HG03442 (cell line): ENCODE measurements around the gene STK24.
A peak's percentile ranks its signal among the peaks of the same experiment; 100 is the strongest.

Experiments
- ATAC-seq: cut with Tn5 transposase; IDR thresholded peaks from one replicate; pipeline ENCODE4 v1.9.1; 2021; ENCODE audit warnings: mild to moderate bottlenecking, moderate library complexity; ENCODE audit not compliant: unreplicated experiment

STK24 gene

DNA sequence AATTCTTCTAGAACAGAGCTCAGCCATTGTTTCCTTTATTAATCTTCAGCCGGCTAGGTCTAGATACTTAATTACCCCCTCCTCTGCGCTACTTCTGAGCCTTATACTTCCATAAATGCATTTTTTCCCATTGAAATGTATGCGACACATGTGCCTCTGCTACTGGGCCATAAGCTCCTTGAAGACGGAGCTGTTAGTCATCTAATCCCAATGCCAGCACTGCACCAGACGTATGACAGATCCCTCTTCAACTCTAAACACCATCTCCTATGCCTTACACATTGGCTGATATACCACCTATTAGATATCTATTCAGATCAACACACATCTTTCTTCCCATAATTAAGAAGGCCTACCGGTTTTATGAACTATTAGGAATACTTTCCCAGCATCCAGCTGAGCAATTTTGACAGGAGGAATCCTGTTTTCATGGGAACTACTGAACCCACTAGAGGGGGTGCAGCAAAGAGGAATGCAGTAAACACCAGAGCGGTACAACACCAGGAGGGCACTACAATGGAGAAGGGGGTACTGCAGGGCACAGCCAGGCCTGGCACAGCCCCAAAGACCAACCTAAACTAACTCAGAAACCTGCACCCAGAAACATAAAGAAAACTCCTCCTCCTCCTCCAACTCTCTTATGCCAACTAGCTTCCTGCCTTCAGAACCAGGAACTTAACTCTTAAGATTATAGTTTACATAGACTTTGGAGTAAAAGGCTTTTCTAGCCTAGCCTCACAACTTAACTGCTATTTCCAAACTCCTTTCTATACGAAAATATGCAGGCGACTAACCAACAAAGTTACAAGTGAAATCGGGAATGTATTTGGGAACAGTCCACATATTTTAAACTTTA is 18.7 kb downstream of the STK24 start:
- ATAC-seq, result no peak

DNA sequence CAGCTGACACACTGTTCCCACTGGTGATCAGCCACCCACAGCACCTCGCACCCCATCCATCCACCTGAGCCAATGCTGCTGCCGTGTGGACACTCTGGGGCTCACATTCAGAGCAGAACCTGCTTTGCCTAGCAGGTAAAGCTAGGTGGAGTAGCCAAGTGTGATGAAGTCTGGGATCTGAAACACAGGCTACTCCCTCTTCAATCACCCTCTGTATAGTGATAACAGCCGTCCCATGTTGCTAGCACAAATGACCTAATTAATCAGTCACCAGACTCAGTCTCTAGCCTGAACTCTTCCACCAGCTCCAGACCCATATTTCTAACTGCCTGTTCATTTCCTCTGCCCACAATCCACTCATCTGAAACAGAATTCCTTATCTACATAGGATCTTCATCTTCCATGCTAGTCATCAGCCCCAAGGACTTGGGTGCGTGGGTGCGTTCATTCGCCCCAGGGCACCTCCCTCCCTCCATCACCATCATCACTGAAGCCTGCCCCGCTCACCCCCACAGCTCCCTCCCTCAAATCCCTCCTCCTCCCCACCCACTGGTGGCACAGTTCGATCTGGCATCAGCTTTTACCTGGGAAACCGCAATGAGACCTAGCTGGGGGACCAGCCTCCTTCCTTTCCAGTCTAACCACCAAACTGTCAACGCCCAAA is 19.8 kb downstream of the STK24 start:
- no peak for ATAC-seq

DNA sequence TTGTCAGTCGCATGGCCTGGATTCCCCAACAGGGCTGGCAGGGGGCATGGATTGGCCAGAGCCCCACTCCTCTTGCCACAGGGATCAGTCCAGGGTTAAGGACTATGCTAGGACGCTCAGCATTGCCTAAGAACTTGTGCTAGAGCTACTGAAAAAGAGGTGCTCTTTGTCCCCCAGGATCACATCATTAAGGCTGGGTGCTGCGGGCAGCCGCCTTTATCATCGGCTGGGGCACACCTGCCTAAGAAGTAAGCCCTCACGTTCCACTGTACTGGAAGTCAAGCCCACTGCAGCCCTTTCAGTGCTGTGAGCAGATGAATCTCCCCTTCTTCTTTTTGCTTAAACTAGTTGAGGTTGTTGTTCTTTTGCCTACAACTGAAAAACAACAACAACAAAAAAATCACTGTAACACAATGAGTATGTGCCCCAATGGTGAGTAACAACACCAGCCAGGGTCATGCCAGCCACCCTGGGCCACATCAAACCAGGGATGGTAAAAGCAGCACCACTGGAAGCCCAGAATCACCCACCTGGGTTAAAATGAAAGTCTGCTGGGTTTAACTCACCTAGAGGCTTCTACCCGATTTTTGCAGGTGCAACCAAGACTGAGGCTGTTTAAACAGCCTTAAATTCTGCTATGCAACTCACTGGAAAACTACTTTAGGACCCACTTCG is 20.6 kb downstream of the STK24 start:
- no peak for ATAC-seq

DNA sequence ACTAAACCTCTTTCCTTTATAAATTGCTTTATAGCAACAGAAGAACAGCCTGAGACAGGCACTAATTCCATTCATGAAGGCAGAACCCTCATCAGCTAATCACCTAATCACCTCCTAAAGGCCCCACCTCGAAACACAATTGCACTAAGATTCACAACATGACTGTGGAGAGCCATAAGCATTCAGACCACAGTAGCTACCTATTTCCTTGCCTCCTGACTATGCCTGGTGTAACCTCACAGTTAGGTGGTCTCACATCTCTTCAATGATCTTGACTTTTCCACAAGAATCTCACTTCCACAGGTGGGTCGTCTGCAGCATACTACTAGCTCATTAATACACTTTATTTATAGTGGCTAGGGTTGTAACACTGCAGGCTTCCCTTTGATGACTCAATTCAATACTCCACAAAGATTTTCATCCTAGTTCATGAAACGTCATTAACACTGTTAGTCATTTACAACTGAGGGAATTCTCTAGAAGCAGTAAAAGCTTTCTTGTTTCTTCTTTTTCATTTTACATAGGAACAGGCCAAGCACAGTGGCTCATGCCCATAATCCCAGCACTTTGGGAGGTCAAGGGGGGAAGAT is 27.1 kb downstream of the STK24 start:
- peak; percentile 78 for ATAC-seq

DNA sequence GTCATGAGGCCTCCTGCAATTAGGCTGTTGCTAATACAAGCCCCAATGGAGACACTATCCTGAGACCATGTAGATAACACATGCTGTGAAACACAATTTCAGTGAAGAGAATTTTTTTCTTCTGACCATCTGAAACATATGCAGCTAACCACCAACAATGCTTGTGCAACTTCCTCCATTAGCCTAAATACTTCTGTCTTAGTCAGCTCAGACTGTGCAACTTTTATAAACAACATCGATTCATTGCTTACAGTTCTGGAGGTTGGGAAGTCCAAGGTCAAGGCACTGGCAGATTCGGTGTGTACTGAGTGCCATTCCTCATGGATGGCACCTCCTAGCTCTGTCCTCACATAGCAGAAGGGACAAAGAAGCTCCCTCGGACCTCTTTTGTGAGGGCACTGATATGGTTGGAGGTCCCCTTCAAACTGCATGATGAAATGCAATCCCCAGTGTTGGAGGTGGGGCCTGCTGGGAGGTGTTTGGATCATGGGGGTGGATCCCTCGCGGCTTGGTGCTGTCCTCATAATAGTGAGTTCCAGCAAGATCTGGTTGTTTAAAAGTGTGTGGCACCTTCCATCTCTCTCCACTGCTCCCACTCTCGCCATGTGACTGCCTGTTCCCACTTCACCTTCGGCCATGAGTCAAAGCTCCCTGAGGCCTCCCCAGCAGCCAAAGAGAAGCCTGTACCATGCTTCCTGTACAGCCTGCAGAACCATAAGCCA is 27.7 kb downstream of the STK24 start:
- ATAC-seq, result no peak

DNA sequence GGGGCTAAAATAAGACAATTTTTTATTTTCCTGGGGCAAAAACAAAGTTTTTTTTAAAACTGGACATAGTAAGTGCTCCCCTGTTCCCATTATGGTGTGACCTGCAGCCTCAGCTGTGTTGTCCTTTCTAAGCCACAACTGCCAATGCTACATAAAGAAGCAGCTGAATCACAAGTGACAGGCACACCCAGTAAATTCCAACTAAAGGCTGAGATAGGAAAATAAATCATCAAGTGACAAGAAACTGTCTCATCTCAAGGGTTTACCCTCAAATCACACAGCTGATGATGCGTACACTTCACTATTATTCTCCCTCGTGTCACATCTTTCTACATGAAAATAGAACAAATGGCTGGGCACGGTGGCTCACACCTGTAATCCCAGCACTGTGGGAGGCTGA is 28.7 kb downstream of the STK24 start:
- ATAC-seq, result no peak

DNA sequence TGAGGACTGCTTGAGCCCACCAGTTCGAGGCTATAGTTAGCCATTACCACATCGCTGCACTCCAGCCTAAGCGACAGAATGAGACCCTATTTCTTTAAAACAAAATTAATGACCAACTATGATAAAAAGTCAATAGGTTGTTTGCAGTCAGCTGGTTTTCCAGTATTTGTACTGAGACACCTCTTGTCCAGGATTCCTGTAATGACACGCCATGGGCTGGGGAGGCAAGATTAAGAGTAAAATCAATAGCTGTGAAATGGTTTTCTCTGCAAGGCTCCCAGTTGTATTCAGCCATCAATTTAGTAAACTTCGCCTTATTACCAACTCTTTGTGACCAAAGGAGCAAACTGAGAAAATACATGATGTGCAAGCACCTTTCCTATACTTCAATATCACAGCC is 29.5 kb downstream of the STK24 start:
- no peak for ATAC-seq

DNA sequence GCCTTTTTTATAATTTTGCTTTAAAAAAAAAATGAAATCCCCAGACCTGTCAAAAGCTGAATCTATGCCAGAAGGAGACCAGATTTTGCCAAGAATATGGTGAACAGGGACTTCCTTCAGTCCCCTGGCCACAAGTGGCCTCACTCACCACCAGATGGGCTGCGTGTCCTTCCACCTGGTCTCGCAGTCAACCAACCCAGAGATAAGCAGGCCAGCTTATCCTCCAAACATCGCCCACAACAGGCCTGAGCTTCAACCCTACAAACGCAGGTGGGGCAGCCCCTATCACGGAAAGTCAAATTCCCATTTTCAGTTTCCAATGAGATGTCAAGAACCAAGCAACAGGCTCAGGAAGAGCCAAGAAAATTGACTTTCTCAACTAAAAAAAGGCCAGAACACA is 30.5 kb downstream of the STK24 start:
- no peak for ATAC-seq

DNA sequence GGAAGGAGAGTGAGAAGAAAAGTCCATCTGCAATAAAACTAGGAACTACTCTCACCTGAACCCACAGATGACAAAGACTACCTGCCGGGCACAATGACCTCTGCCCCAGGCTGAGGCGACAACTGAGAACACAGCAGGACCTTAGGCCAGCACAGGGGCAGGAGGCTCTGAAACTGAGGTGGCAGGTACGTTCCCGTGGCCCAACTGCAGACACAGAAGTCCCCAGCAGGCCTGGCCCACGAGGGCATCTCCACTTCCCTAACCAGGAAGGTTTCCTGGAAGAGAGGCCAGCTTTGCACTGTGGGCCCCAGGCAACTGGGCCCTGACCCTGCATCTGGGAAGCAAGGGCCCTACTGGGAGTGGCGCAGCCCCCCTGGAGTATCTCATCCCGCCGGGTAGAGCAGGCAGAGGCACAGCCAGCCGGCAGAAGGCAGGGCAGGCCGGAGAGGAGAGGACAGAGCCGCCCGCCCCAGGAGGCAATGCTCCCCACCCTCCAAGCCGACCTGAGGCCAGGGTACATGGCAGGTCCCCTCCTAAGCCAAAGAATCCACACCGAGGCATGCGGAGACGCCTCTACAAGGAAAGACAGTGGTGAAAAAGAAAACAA is 32.7 kb downstream of the STK24 start:
- no peak for ATAC-seq

DNA sequence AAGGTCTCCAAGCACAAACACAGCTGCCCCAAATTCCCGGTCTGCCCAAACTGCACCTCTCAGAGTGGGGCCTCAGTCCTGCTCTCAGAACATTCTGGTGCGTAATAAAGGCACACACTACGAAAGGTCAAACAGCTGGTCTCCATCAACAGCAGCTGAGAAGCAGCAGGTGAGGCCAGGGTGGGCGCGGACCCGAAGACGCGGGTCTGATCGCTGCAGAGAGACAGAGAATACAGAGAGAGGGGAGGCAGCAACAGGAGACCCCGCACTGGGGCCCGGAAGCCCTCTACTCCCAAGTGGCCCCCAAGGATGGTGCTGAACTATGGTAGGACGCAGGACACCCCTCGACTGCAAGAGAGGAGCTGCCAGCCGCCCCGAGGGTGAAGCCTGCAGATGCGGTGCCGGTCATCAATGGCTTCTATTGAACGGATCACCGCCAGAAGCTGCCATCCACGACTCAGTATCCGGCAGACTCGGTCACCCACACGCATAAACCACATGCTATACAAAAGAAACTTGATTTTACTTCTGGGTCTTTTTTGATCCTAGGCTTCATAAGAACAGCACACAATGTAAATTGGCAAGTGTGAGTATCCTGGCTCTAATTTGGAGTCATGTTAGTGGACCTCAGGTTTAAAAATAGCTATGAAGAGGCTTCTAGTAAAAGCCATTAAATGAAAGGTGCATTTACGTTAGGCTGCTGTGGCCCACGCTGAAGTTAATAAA is 33.4 kb downstream of the STK24 start:
- no peak for ATAC-seq

DNA sequence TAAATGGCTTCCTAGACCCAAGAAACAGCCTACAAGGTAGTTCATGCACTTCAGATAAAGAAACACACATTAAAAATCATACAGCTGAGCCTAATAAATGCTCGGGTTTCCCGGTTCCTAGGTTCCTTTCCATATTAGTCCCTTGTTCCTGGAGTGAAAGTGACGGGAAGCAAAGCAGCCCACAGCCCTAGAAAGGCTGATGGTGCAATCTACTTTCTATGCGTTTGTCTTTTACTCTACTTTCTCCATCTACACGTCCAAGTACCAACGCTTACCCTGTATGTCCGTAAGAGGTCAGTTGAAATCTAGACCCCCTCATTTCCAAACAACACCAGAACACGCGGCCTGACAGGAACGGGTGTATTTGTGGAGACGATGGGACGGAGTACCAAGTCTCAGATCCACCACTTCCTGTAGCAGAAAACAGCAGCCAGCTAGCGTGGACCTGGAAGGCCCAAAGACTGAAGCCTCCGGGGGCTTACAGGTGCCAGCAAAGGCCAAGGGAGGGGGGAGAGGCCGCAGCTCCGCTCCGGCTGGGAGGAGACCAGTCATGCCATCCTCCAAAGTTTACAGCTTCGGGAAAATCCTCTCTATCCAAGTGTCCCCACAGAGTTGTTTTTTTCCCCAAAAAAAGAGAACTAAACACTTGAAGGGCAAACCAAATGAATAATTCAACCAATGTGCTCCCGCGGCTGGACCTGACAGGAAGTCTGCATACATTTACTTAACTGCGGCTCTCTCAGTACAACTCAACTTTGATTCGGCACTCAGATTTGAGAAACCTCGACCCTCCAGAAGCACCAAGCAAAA is 34.1 kb downstream of the STK24 start:
- ATAC-seq, result no peak

DNA sequence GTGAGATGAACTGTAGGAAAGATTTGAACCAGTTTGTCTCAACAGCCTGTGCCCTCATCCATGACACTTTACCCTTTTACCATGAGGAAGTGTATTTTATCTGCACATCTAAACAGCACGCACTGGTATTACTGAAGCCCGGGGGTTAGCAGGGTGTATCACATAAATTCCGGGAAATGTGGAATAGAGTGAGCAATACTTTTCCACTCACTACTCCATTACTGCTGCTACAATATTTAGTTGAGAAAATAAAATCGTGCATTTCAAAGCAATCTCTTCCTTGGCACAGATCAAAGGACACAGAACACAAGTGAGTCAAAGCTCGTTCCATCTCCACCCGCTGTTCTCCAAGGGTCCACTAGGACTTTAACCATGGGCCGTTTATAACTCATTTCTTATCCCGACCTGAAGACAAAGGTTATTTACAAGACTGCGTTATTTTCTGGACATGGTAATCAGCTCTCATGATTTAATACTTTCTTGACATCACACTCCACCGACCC is 35.2 kb downstream of the STK24 start:
- no peak for ATAC-seq

DNA sequence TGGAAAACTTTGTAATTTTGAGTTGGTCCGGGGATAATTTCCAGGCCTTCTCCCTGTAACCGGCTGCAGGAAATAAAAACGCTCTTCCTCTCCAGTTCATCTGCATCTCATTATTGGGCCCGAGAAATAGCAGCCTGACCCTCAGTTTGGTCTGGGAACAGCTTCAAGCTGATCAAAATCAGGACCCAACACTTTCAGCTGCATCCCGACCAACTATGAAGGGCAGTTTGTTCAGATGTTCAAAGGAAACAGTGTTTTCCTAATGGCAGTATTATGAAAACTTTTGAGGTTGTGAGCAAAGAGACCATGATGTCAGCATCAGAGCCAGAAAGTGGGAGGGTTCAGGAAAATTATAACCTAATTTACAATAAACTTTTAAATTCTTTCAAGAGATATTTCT is 35.7 kb downstream of the STK24 start:
- no peak for ATAC-seq

DNA sequence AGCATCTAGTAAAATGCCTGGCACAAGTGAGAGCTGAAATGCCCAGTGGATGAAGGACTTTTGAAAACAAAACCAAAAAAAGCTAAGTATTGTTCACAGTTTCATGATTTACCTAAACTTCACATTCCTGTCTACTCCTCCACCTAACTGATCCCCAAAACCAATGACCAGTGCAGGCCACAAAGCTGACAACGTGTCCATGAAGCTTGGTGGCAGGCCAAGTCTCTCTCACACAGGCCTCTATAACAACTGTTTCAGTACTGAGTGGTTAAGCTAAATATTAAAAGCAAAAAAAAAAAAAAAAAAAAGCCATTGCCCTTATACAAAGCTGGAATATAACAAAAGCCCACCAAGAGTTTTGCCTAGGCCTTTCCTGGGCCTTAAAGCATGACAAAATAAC is 36.4 kb downstream of the STK24 start:
- ATAC-seq, result no peak

DNA sequence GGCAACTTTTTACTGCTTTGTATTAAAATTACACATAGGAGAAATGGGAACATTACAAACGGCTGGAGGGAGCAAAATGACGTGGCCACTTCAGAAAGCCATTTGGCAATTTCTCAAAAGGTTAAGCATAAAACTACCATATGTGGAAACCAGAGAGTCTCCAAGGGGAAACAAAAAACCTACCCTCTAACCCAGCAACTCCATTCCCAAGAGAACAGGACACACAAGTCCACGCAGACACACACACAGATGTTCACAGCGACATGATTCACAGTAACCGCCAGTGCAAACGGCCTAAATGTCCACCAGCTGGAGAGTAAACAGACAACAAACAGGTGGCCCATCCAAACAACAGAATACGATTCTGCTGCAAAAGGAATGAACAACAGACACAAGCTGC is 37.2 kb downstream of the STK24 start:
- no peak for ATAC-seq

DNA sequence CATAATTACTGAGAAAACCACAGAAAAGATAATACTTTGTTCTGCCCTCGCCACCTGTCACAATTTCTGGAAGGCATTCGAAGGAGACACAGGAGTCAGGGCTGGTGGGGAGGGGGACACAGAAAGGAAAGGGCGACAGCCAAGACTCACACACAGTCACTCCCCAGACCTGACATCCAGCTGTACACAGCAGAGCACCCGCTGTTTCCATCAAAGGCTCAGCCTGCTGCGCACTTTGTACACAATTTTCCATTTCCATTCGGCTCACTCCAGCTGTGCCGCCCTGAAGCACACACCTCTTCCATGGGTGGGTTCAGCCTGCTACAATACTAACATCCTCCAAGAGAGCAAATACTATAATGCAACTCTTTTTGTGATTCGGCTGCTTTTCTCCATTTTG is 38.0 kb downstream of the STK24 start:
- no peak for ATAC-seq

DNA sequence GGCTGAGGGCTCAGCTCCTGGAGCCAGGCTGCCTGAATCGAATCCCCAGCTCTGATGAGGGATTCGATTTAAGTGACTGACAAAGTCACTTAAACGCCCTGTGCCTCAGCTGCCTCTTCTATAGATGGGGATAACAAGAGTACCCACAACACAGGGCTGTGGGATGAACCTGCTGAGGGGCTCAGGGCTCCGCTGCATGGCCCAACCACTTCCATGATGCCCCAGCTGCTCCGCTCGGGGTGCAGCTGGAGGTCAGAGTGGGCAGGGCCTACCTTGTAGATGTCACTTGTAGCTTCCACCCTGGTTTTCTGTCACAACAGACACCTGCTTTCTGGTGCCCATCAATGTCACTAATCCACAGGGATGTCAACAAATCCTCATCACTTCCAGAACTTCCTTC is 39.2 kb downstream of the STK24 start:
- ATAC-seq, result no peak

DNA sequence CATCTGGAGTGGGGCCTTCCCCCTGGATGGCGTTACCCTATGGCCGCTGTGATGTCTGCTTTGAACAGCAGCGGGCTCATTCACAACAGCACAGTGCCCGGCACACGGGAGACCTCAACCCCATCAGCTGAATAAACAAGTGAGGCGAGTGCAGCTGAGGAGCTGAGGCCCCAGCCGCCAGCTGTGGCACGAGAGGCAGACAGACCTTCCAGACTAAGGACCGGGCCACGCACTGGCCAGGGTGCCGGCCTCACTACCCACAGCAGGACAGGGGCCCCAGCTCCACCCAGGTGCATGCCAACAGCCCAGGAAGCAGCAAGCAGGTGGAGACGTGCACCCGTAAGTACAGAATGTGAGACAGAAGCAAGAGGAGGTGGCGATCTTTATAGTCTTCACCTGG is 39.6 kb downstream of the STK24 start:
- ATAC-seq, result no peak

DNA sequence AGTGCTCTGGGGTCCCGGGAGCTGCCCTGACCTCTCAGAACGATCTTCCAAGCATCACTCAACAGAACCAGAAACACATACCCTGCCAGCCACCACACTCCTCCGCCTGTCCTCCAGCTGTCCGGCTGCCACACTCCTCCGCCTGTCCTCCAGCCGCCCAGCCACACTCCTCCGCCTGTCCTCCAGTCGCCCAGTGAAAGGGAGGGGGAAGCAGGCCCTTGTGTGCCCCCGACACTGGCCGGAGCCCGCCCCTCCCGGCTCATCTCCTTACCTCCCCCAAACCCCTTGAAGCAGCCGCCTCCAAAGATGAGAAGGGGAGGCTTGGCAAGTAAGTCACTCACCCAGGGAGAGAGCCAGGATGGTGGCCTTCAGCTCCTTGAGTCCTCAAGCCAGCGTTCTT is 40.2 kb downstream of the STK24 start:
- no peak for ATAC-seq
